DOHH2 (cell line): ENCODE measurements around the gene NDP.

Experiments
- EZH2phosphoT487 ChIP-seq: fragments of 200-600 bp; sonication (generic); IDR thresholded peaks from 2 replicates; pipeline ENCODE4 v1.6.1; 2017; ENCODE audit warnings: borderline replicate concordance, mild to moderate bottlenecking, antibody characterized with exemption, low read length, moderate library complexity, mixed read lengths
- TF ChIP-seq, protein P1 (sequence below): fragments of 200-600 bp; sonication (generic); IDR thresholded peaks from one replicate; pipeline ENCODE4 v1.5.1; 2014; ENCODE audit warnings: antibody characterized with exemption, mild to moderate bottlenecking, low read depth, low read length; ENCODE audit not compliant: poor library complexity, severe bottlenecking

DNA sequence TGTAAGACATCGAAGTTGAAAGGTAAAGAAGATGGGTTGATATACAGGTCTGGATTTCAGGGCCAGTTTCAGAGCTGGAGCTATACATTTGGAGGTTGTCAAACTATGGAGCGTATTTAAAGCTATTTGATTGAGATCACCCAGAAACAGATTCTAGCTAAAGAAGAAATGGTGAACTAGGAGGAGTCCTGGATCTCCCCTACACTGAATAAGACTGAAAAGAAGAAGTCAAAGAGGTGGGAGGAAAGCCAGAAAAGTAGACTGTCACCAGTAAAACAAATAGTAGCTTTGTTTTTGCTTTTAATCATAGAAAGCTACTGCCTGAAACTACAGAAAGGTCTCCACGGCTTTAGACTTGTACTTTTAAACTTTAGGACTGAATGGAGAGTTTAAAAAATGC, 5.0 kb upstream of the NDP start:
- TF ChIP-seq, protein P1, sequence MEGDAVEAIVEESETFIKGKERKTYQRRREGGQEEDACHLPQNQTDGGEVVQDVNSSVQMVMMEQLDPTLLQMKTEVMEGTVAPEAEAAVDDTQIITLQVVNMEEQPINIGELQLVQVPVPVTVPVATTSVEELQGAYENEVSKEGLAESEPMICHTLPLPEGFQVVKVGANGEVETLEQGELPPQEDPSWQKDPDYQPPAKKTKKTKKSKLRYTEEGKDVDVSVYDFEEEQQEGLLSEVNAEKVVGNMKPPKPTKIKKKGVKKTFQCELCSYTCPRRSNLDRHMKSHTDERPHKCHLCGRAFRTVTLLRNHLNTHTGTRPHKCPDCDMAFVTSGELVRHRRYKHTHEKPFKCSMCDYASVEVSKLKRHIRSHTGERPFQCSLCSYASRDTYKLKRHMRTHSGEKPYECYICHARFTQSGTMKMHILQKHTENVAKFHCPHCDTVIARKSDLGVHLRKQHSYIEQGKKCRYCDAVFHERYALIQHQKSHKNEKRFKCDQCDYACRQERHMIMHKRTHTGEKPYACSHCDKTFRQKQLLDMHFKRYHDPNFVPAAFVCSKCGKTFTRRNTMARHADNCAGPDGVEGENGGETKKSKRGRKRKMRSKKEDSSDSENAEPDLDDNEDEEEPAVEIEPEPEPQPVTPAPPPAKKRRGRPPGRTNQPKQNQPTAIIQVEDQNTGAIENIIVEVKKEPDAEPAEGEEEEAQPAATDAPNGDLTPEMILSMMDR: no peak
- no peak for TF ChIP-seq EZH2phosphoT487
